PC-3 (cell line): ENCODE results near the gene KNG1.

Experiments used
- EZH2 ChIP-seq: fragments of 300-600 bp; sonication (generic); IDR thresholded peaks from one replicate; pipeline ENCODE4 v1.6.1; 2017; ENCODE audit warnings: antibody characterized with exemption, mild to moderate bottlenecking, low read length; ENCODE audit not compliant: unreplicated experiment
- EZH2phosphoT487 ChIP-seq: fragments of 300-600 bp; sonication (generic); IDR thresholded peaks from 2 replicates; pipeline ENCODE4 v1.6.1; 2018; ENCODE audit warnings: mild to moderate bottlenecking, antibody characterized with exemption, low read length, borderline replicate concordance
- TF ChIP-seq, protein P1 (sequence below): fragments of 300-600 bp; sonication (generic); conservative IDR thresholded peaks from 2 replicates; pipeline ENCODE4 v1.5.1; 2017; ENCODE audit warnings: antibody characterized with exemption, low read depth, mild to moderate bottlenecking, low read length

DNA sequence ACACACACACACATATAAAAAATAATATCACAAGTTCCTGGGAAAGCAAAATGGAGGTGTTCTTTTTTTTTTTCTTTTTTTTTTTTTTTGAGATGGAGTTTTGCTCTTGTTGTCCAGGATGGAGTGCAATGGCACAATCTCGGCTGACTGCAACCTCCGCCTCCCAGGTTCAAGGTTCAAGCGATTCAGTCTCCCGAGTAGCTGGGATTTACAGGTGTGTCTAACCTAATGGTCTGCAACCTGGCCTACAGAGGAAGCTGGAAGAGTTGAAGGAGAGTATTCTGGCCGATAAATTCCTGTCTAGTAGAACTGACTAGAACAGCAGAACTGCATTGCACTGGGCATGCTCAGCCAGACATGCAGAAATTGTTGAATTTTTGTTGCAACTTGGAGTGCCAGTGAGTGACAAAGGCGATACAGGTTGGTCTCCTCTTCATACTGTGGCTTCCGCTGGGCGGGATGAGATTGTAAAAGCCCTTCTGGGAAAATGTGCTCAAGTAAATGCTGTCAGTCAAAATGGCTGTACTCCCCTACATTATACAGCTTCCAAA, 43.8 kb downstream of the KNG1 start:
- TF ChIP-seq EZH2phosphoT487 = no peak
- TF ChIP-seq, protein P1, sequence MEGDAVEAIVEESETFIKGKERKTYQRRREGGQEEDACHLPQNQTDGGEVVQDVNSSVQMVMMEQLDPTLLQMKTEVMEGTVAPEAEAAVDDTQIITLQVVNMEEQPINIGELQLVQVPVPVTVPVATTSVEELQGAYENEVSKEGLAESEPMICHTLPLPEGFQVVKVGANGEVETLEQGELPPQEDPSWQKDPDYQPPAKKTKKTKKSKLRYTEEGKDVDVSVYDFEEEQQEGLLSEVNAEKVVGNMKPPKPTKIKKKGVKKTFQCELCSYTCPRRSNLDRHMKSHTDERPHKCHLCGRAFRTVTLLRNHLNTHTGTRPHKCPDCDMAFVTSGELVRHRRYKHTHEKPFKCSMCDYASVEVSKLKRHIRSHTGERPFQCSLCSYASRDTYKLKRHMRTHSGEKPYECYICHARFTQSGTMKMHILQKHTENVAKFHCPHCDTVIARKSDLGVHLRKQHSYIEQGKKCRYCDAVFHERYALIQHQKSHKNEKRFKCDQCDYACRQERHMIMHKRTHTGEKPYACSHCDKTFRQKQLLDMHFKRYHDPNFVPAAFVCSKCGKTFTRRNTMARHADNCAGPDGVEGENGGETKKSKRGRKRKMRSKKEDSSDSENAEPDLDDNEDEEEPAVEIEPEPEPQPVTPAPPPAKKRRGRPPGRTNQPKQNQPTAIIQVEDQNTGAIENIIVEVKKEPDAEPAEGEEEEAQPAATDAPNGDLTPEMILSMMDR = no peak
- no peak for TF ChIP-seq EZH2
